AG09309 (cell line): ENCODE measurements around the gene SART3.

ENCODE experiments used
- DNase-seq: peaks from one replicate; pipeline ENCODE4 v3.0.0-alpha.2; 2010; ENCODE audit warnings: low read depth
- H3K4me3 ChIP-seq: 2 replicates; pipeline ENCODE4 v1.5.1; 2011; ENCODE audit warnings: mild to moderate bottlenecking, low read depth, low read length, moderate library complexity; ENCODE audit not compliant: control insufficient read depth
- CTCF ChIP-seq: IDR thresholded peaks from 2 replicates; pipeline ENCODE4 v1.5.1; 2011; ENCODE audit warnings: mild to moderate bottlenecking, low read depth, low read length, inconsistent platforms; ENCODE audit not compliant: insufficient read depth, control insufficient read depth; ENCODE audit errors: missing control alignments

SART3 gene

DNA sequence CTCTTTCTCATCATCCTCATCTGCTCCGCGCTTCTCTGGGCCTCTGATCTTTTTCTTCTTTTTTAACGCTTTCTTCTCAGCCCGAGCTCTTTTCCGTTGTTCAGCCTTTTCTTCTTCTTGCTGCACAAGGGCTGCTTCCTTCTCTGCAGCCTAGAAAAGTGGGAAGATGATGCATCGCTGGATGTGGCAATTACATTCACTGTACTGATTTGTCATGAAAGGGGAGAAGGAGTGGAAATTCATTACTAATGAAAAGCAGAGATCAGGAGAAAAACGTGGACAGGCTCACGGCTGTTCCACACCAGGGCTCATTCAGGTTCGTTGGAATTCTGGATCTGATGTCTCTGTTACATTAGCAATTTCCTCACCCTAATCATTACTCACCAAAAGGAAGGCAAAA, 30.8 kb downstream of the SART3 start:
- TF ChIP-seq CTCF: no peak
- no peak overlapping the region for H3K4me3 ChIP-seq
- DNase-seq: peak; percentile 32

DNA sequence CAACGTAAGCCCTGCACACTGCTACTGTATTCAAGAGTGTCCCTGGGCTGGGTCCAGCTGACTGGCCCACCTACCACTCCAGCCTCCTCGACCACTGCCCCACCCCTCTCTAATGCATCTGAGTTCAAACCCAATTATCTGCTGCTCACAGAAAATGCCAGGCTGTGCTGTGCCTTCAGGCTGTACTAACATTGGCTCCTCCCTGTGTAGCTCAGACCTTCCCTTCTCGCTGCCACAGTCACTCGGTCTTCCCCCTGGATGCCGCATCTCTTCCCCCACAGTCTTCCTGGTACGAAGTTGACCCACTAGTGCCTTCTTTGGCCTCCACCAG, 33.8 kb downstream of the SART3 start:
- no peak for TF ChIP-seq CTCF

DNA sequence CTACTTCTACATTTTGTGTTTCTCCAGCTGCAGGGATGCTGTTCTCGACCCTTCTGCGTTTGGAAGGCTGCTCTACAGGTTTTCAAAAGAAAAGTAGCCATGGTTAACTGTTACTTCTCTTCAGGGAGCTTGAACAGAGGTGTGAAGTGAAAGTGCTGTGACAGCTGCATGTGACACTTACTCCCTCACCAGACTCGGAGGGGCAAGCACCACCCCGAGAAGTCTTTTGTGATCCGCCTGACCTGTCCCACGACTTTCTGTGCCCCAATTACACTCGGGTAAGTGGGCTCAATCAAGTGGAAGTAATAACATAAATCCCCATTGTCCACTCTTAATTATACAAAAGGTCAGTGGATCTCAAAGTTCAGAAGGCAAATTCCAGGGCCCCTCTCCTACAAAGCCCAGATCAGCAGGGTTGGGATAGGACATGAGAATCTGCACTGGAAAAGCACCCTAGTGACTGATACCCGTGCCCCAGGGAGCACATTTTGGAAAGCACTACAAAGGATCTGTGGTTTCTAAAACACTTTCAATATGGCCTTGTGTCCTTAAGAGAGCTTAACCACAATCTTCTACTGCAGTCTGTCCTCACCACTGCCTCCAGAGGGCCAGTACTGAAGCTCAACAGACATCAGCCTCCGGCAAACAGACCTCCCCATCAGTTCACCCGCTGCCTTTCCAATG, 34.3 kb downstream of the SART3 start:
- no peak for DNase-seq
- TF ChIP-seq CTCF: peak; percentile 13
- H3K4me3 ChIP-seq: no peak overlapping the region

More for the DNA sequence above, 33.8 kb downstream of the SART3 start:
- no peak for DNase-seq
- no peak overlapping the region for H3K4me3 ChIP-seq

DNA sequence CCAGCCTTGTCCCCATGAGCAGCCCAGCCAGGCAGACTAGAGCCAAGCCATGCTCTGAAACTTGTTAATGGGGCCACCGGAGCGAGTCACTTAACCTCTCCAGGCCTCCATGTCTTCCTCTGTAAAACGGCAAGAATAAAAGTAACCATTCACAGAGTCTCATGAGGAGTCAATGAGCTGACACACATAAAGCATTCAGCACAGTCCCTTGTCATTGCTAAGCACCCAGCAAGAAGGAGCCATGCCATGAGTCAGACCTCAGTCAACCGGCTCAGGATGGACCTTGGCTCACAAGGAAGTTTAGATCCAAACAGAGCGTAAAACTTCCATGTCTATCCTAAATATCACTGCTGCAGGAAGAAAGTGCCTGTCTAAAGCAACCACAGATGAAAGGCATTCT, 35.3 kb downstream of the SART3 start:
- no peak for TF ChIP-seq CTCF
- H3K4me3 ChIP-seq: no peak overlapping the region
- peak; percentile 8 for DNase-seq

GRCh38 chr12:108523365-108523764, 37.6 kb downstream of the SART3 start:
- no peak overlapping the region for H3K4me3 ChIP-seq
- TF ChIP-seq CTCF: no peak
- DNase-seq: no peak

DNA sequence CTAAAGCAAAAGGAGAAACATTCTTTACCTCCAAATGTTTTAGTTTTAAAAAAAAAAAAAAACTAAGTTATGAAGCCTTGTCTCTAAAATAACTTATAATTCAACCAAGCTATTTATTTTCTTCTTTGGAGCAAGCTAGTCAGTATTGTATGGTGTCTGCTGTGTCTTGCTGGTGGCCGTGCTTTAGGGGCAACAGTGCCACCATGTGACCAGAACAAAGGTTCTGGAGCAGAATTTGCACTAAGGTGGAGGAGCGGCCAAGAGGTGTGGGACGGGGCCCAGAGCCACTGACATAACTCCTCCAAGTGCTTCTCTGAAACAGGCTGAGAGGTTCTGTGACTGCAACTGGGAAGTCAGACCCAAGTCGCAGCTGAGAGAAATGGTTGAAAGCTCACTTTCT, 41.4 kb downstream of the SART3 start:
- DNase-seq: no peak
- TF ChIP-seq CTCF: no peak

More for the DNA sequence above, 41.4 kb downstream of the SART3 start:
- H3K4me3 ChIP-seq: no peak overlapping the region
